A673 (cell line): ENCODE data around the gene VPS8.

ENCODE experiments used
- EZH2 ChIP-seq: fragments of 200-600 bp; sonication (generic); IDR thresholded peaks from 2 replicates; pipeline ENCODE4 v1.6.1; 2017; ENCODE audit warnings: borderline replicate concordance, low read depth, mild to moderate bottlenecking, mixed read lengths, antibody characterized with exemption, low read length; ENCODE audit not compliant: poor library complexity, severe bottlenecking
- TF ChIP-seq, protein P1 (sequence below): fragments of 300-800, 200-600 bp; sonication (generic); conservative IDR thresholded peaks from 2 replicates; pipeline ENCODE4 v1.5.1; 2017; ENCODE audit warnings: low read depth, mild to moderate bottlenecking, antibody characterized with exemption, low read length, moderate library complexity, mixed read lengths

DNA sequence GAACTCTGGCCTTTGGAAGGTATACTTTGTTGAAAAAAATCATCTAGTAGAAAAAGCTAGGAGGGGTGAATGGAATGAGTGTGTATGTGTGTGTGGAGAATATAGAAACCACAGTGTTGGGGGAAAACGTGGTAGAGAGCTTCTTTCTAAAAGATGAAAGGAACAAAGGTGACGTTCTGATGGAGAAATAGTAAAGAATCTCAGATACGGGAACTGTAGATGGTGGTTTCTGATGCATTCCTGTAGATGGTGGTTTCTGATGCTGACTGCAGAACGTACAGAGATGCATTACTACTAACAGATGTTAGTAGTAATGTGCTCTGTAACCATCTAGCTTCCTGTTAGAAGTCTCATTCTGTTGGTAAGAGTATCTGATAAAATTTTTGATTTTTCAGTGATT is 60.2 kb downstream of the VPS8 start:
- TF ChIP-seq, protein P1, sequence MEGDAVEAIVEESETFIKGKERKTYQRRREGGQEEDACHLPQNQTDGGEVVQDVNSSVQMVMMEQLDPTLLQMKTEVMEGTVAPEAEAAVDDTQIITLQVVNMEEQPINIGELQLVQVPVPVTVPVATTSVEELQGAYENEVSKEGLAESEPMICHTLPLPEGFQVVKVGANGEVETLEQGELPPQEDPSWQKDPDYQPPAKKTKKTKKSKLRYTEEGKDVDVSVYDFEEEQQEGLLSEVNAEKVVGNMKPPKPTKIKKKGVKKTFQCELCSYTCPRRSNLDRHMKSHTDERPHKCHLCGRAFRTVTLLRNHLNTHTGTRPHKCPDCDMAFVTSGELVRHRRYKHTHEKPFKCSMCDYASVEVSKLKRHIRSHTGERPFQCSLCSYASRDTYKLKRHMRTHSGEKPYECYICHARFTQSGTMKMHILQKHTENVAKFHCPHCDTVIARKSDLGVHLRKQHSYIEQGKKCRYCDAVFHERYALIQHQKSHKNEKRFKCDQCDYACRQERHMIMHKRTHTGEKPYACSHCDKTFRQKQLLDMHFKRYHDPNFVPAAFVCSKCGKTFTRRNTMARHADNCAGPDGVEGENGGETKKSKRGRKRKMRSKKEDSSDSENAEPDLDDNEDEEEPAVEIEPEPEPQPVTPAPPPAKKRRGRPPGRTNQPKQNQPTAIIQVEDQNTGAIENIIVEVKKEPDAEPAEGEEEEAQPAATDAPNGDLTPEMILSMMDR, result no peak
- no peak for TF ChIP-seq EZH2
